Measurements from ENCODE around the gene TMPRSS13.

DNA sequence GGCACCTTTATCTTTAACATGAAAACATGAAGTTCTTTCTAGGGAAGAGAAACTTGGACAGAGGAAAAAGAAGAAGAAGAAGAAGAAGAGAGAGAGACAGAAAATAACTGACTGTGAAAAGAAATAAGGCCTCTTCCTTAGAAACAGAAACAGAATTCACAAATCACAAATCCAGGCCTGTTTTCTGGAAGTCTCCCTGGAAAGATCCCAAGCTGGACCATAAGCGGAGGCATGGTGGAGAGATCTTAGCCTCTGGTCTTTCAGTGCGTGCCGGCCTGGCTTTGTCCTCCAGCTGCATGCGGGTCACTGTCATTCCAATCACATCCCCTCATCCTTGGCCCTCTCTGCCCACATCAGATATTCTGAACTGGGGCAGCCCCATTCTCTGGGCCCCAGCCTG, 59.6 kb downstream of the TMPRSS13 start:
- TF ChIP-seq, protein P1, sequence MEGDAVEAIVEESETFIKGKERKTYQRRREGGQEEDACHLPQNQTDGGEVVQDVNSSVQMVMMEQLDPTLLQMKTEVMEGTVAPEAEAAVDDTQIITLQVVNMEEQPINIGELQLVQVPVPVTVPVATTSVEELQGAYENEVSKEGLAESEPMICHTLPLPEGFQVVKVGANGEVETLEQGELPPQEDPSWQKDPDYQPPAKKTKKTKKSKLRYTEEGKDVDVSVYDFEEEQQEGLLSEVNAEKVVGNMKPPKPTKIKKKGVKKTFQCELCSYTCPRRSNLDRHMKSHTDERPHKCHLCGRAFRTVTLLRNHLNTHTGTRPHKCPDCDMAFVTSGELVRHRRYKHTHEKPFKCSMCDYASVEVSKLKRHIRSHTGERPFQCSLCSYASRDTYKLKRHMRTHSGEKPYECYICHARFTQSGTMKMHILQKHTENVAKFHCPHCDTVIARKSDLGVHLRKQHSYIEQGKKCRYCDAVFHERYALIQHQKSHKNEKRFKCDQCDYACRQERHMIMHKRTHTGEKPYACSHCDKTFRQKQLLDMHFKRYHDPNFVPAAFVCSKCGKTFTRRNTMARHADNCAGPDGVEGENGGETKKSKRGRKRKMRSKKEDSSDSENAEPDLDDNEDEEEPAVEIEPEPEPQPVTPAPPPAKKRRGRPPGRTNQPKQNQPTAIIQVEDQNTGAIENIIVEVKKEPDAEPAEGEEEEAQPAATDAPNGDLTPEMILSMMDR (IDR thresholded peaks at IDR 0.05): no peak
- TF ChIP-seq POLR2A (IDR thresholded peaks at IDR 0.05): no peak
- no peak for TF ChIP-seq POLR2AphosphoS5 (IDR thresholded peaks at IDR 0.05)

All from transverse colon (tissue), 4 donors.